ENCODE data around the gene ZNF442.
"Not testable (repeated sequence)": the region's sequence is repeated elsewhere in the genome, so short reads cannot be mapped to it uniquely, and the experiment has no call there.

Gene ZNF442

DNA sequence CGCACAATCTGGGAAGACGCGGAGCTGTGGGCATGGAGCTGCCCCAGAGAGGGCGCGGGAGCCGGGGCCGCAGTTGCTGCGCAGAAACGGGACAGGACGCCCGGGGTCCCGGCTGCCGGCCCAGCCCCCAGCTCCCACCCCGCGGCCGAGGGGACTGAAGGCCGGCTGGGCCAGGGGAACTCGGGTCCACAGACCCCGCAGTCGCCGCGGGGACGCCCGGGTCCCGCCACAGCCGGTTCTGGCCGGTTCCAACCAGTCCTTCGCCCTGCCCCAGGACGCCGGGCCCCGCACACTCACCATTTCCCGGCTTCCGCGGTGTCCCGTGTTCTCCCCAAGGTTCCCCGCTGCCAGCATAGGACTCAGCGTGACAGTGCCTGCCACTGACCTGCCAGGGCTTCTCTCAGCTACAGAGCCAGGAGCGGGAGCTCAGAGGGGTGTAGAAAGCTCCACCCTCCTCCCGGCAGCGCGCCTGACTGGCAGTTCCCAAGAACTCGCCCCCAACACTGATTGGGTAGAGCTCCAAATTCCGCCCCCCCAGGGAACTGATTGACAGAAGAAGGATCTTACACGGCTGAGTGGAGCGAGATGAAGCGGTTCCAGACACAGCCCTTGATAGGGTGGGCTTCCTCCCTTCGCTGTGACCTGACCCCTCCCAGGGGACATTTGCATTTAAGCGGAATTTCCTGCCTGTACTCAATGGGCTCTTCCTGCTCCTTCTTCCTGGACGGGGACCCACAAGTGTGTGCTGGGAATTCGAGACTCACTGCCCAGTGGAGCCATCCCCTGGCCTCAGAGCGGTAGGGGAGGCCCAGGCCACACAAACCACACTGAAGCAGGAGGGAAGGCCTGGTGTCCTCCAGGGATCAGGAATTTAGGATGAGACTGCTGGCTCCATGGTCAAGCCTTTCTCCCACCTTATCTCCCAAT is at the start of gene ZNF442:
Gene ZNF442 (minus strand): TSS at position 448 of the 927 bp plus-strand sequence. CDS start 2,052 bp downstream, outside the sequence.
- peak within 1 kb of the TSS; percentile 52 for H3K27ac ChIP-seq
- peak; percentile 65 for DNase-seq (ENCODE audit: low read depth, low spot score)

GRCh38 chr19:12411893-12412292 is 46.4 kb upstream of the ZNF442 start:
- DNase-seq (ENCODE audit: low read depth, low spot score) = no peak

DNA sequence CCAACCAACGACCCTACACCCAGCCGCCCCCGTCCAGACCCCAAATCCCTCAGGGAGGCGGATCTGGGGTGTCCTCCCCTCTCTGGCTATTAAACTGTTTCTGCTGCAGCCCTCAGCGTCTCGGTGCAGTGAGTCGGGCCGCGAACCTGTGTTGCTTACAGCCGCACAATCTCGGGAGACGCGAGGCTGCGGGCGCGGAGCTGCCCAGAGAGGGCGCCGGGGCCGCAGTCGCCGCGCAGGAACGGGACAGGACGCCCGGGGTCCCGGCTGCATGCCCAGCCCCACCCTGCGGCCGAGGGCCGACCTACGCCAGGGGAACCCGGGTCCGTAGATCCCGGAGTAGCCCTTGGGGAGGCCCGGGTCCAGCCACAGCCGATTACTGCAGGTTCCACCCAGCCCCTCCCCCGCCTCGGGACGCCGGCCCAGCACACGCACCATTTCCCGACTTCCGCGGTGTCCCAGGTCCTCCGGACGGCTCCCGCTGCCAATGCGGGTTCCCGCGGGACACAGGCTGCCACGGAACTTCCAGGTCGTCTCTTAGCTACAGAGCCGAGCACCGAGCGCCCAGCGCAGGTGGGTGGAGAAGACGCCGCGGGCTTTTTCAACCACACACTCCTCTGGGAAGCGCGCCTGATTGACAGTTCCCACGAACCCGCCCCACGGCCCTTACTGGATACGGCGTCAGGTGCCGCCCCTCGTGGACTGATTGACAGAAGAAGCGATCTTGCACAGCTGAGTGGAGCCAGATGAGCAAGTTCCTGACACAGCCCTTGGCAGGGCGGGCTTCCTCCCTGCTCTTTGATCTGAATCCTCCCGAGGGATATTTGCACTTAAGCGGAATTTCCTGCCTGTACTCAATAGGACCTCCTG is 35.4 kb upstream of the ZNF442 start, which contains the start of gene ZNF799:
Gene ZNF799 (minus strand): TSS at position 639 of the 870 bp plus-strand sequence. CDS start 201 bp downstream, at position 438.
- peak within 1 kb of the TSS; percentile 65 for H3K27ac ChIP-seq
- DNase-seq (ENCODE audit: low read depth, low spot score) = peak; percentile 94

More at GRCh38 chr19:12411893-12412292, 46.4 kb upstream of the ZNF442 start:
- no peak overlapping the region for H3K27ac ChIP-seq

- not testable (repeated sequence) for DNase-seq (ENCODE audit: low read depth, low spot score)
- peak overlapping the region; percentile 65 for H3K27ac ChIP-seq
These were observed 34.6 kb upstream of the ZNF442 start for GRCh38 chr19:12399901-12400632.

- not testable (repeated sequence) for H3K27ac ChIP-seq; DNase-seq (ENCODE audit: low read depth, low spot score)
These were observed 25.7 kb upstream of the ZNF442 start for GRCh38 chr19:12391148-12391547.

GRCh38 chr19:12386365-12386764 is 20.9 kb upstream of the ZNF442 start:
- not testable (repeated sequence) for DNase-seq (ENCODE audit: low read depth, low spot score)

GRCh38 chr19:12380444-12380737 is 14.9 kb upstream of the ZNF442 start:
- H3K27ac ChIP-seq = no peak overlapping the region
- no peak for DNase-seq (ENCODE audit: low read depth, low spot score)

More at GRCh38 chr19:12386365-12386764, 20.9 kb upstream of the ZNF442 start:
- not testable (repeated sequence) for H3K27ac ChIP-seq

DNA sequence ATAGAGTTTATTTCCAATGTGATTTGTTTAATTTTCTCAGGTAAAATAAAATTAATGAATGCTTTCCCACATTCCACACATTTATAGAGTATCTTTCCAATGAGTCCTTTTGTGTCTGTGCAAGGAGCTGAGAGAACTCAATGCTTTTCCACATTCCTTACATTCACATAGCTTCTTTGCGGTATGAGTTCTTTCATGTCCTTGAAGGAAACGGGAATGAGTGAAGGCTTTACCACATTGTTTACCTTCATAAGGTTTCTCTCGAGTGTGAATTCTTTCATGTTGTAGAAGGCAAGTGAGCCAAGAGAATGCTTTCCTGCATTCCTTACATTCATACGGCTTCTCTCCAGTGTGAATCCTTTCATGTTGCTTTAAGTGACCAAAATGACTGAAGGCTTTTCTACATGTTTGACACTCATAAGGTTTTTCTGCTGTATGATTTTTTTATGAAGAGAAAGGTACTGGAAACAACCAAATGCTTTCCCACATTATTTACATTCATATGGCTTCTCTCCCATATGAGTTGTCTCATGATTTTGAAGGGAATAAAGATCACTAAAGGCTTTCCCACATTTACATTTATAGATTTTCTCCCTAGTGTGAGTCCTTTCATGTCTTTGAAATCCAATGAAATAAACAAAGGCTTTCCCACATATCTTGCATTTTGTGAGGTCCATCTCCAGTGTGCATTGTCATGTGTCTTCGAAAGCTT is 14.4 kb upstream of the ZNF442 start:
- H3K27ac ChIP-seq = no peak overlapping the region

DNA sequence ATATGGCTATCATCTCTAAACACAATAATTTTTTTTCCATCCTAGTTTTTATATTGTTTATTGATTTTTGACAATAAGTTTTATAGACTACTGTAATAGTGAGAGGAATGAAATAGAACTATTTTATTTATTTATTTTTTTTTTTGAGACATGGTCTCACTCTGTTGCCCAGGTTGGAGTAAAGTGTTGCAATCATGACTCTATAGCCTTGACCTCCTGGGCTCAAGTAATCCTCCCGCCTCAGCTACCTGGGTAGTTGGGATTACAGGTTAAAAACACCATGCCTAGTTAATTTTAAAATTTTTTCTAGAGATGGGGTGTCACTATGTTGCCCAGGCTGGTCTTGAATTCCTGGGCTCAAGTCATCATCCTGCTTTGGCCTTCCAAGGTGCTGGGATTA is 8.5 kb upstream of the ZNF442 start:
- DNase-seq (ENCODE audit: low read depth, low spot score) = no peak
- no peak overlapping the region for H3K27ac ChIP-seq

More for the DNA sequence above, 14.4 kb upstream of the ZNF442 start:
- no peak for DNase-seq (ENCODE audit: low read depth, low spot score)

GRCh38 chr19:12364391-12365235 is 870 bp downstream of the ZNF442 start:
- H3K27ac ChIP-seq = peak overlapping the region; percentile 52
- DNase-seq (ENCODE audit: low read depth, low spot score) = no peak

DNA sequence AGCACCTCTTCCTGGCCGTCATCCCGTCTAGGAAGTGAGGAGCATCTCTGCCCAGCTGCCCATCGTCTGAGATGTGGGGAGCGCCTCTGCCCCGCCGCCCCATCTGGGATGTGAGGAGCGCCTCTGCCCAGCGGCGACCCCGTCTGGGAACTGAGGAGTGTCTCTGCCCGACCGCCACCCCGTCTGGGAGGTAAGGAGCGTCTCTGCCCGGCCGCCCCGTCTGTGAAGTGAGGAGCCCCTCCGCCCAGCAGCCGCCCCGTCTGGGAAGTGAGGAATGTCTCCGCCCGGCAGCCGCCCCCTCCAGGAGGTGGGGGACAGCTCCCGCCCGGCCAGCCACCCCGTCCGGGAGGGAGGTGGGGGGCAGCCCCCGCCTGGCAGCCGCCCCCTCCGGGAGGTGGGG is 3.2 kb downstream of the ZNF442 start:
- not testable (repeated sequence) for DNase-seq (ENCODE audit: low read depth, low spot score); H3K27ac ChIP-seq

DNA sequence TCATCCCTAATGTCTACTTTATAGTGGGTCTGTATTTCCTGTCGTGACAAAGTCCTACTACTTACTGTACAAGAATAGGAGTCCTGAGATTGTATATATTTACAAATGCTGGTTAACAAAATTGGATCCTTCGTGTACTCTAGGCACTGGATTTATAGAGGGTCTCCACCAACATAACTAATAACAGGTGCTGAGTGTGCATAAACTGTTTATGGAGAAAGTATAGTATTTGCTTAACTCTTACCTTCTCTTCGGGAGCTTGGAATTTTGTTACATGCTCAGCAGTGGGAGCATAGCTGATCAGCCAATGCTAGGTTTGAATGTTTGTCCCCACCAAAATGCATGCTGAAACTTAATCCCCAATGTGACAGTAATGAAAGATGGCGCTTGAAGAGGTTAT is 12.1 kb downstream of the ZNF442 start:
- H3K27ac ChIP-seq = no peak overlapping the region

DNA sequence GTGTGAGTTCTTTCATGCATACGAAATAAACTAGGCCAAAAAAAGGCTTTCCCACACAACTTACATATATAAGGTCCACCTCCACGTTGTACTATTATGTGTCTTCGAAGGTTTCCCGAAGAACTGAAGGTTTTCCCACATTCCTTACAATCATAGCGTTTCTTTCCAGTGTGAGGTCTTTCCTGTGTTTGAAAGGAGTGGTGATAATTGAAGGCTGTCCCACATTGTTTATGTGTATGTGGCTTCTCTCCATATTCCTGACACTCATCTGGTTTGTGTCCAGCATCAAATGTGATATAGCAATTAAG is 14.6 kb downstream of the ZNF442 start:
- no peak for DNase-seq (ENCODE audit: low read depth, low spot score)
- H3K27ac ChIP-seq = no peak overlapping the region

More for the DNA sequence above, 12.1 kb downstream of the ZNF442 start:
- DNase-seq (ENCODE audit: low read depth, low spot score) = no peak

- no peak overlapping the region for H3K27ac ChIP-seq
- DNase-seq (ENCODE audit: low read depth, low spot score) = no peak
These were observed 15.1 kb downstream of the ZNF442 start for GRCh38 chr19:12350185-12350889.

DNA sequence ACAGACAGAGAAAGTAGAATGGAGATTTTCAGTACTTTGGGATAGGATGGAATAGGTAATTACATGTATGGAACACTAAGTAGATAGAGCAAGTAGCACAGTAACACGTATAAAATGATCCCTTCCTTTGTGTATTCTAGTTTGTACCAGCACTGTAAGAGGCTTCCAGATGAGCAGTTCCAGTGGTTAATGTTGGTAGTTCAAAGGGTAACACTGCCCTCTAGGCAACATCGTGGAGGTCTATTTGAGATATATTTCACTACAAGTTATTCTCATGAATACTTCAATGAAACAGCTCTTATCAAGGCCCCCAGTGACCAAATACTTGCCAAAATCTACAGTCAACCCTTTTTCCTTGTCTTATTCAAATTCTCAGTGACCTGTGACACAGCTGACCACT is 18.6 kb downstream of the ZNF442 start:
- H3K27ac ChIP-seq = no peak overlapping the region
- DNase-seq (ENCODE audit: low read depth, low spot score) = no peak

DNA sequence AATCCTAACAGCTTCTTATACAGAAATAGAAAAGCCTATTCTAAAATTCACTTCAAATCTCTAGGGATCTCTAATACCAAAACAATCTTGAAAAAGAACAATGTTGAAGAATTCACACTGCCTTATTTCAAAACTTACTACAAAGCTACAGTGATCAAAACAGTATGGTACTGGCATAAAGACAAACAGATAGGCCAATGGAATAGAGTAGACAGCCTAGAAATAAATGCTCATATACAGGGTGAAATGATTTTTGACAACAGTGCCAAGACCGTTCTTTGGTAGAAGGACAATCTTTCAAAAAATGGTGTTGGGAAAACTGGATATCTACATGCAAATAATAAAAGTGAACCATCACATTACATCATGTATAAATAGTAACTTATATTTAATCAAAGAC is 20.3 kb downstream of the ZNF442 start:
- no peak for DNase-seq (ENCODE audit: low read depth, low spot score)
- no peak overlapping the region for H3K27ac ChIP-seq

GRCh38 chr19:12333162-12334159 is 32.0 kb downstream of the ZNF442 start, which contains the start of gene ZNF563:
Gene ZNF563 (minus strand): TSS chr19:12333633. CDS start chr19:12333482, 151 bp downstream.
- DNase-seq (ENCODE audit: low read depth, low spot score) = peak; percentile 74
- peak within 1 kb of the TSS; percentile 67 for H3K27ac ChIP-seq
